WTC11 (cell line): ENCODE results near the gene PLA1A. TPM values are rescaled to one million over a fixed set of nuclear protein-coding genes. Genes with fewer than 3 reads are reported as not detected.

Source experiments
- ATAC-seq: fragments of 200-7000 bp; cut with Tn5 transposase; 2 replicates; pipeline ENCODE4 v1.10.0; 2021; ENCODE audit warnings: mild to moderate bottlenecking, moderate library complexity
- CTCF ChIA-PET: fragments of 300-600 bp; sonication (Branson Sonifier 250); formaldehyde crosslinking; loops from one replicate; lab custom pipeline; 2021; ENCODE audit warnings: antibody characterized with exemption; lab: Charles Lee
- POLR2A ChIA-PET: fragments of 350-600 bp; sonication (Branson Sonifier 250); formaldehyde crosslinking; loops from one replicate; lab custom pipeline; 2021; ENCODE audit warnings: antibody characterized with exemption; lab: Charles Lee
- DNase-seq: peaks from one replicate; pipeline ENCODE4 v3.0.0; 2021; ENCODE audit warnings: low spot score
- H3K27ac Mint-ChIP-seq: 2 replicates; pipeline ENCODE4 v1.8.0; 2021; ENCODE audit warnings: mixed read lengths
- H3K27me3 Mint-ChIP-seq: 2 replicates; pipeline ENCODE4 v1.8.0; 2021; ENCODE audit warnings: low read depth, mild to moderate bottlenecking, moderate library complexity, mixed read lengths
- H3K36me3 Mint-ChIP-seq: 2 replicates; pipeline ENCODE4 v1.8.0; 2021; ENCODE audit warnings: mixed read lengths
- H3K4me1 Mint-ChIP-seq: 2 replicates; pipeline ENCODE4 v1.8.0; 2022; ENCODE audit warnings: mixed read lengths
- H3K4me3 Mint-ChIP-seq: 2 replicates; pipeline ENCODE4 v1.8.0; 2021; ENCODE audit warnings: mild to moderate bottlenecking, moderate library complexity, mixed read lengths
- H3K9me3 Mint-ChIP-seq: 2 replicates; pipeline ENCODE4 v1.8.0; 2021; ENCODE audit warnings: mixed read lengths
- CBFB ChIP-seq: sonication (generic); formaldehyde crosslinking; IDR thresholded peaks from 2 replicates; pipeline ENCODE4 v1.8.1; 2022; ENCODE audit warnings: mild to moderate bottlenecking, low read depth, missing genetic modification reagents
- CDX4 ChIP-seq: fragments of 250-450 bp; sonication (Bioruptor Pico); IDR thresholded peaks from 2 replicates; pipeline ENCODE4 v1.9.0; 2021; ENCODE audit warnings: moderate library complexity, mild to moderate bottlenecking, inconsistent platforms, borderline replicate concordance
- FOXP1 ChIP-seq: sonication (generic); formaldehyde crosslinking; IDR thresholded peaks from 2 replicates; pipeline ENCODE4 v1.8.0; 2022; ENCODE audit warnings: missing genetic modification reagents, mild to moderate bottlenecking, moderate library complexity, borderline replicate concordance
- FOXP4 ChIP-seq: sonication (generic); formaldehyde crosslinking; IDR thresholded peaks from 2 replicates; pipeline ENCODE4 v1.8.0; 2022; ENCODE audit warnings: mild to moderate bottlenecking, missing genetic modification reagents
- GTF2I ChIP-seq: fragments of 250-450 bp; sonication (Bioruptor Pico); conservative IDR thresholded peaks from 2 replicates; pipeline ENCODE4 v1.4.0; 2021; ENCODE audit warnings: mild to moderate bottlenecking
- HMGXB4 ChIP-seq: sonication (generic); formaldehyde crosslinking; IDR thresholded peaks from 2 replicates; pipeline ENCODE4 v1.8.1; 2023; ENCODE audit warnings: mild to moderate bottlenecking, moderate library complexity, missing genetic modification reagents
- OVOL2 ChIP-seq: fragments of 250-450 bp; sonication (Bioruptor Pico); IDR thresholded peaks from 2 replicates; pipeline ENCODE4 v1.9.0; 2021; ENCODE audit warnings: mild to moderate bottlenecking, borderline replicate concordance
- PRDM15 ChIP-seq: sonication (generic); formaldehyde crosslinking; IDR thresholded peaks from 2 replicates; pipeline ENCODE4 v1.8.0; 2022; ENCODE audit warnings: missing genetic modification reagents
- RELA ChIP-seq: sonication (generic); formaldehyde crosslinking; IDR thresholded peaks from 2 replicates; pipeline ENCODE4 v1.8.1; 2022; ENCODE audit warnings: missing genetic modification reagents, mild to moderate bottlenecking, borderline replicate concordance
- SMAD3 ChIP-seq: sonication (generic); formaldehyde crosslinking; IDR thresholded peaks from 2 replicates; pipeline ENCODE4 v1.8.0; 2022; ENCODE audit warnings: missing genetic modification reagents, mild to moderate bottlenecking, borderline replicate concordance
- SMAD4 ChIP-seq: sonication (generic); formaldehyde crosslinking; IDR thresholded peaks from 2 replicates; pipeline ENCODE4 v1.8.0; 2022; ENCODE audit warnings: mild to moderate bottlenecking, missing genetic modification reagents
- SOX15 ChIP-seq: fragments of 250-450 bp; sonication (Bioruptor Pico); IDR thresholded peaks from 2 replicates; pipeline ENCODE4 v1.9.0; 2021; ENCODE audit warnings: mild to moderate bottlenecking
- TCF7 ChIP-seq: sonication (generic); formaldehyde crosslinking; IDR thresholded peaks from 2 replicates; pipeline ENCODE4 v1.8.0; 2022; ENCODE audit warnings: mild to moderate bottlenecking, low read depth, missing genetic modification reagents, moderate library complexity
- TEAD4 ChIP-seq: sonication (generic); formaldehyde crosslinking; IDR thresholded peaks from 2 replicates; pipeline ENCODE4 v1.8.0; 2022; ENCODE audit warnings: mild to moderate bottlenecking, missing genetic modification reagents
- ZBTB21 ChIP-seq: sonication (generic); formaldehyde crosslinking; IDR thresholded peaks from 2 replicates; pipeline ENCODE4 v1.8.1; 2023; ENCODE audit warnings: mild to moderate bottlenecking, missing genetic modification reagents, borderline replicate concordance
- ZBTB43 ChIP-seq: sonication (generic); formaldehyde crosslinking; IDR thresholded peaks from 2 replicates; pipeline ENCODE4 v1.8.1; 2023; ENCODE audit warnings: mild to moderate bottlenecking, missing genetic modification reagents
- ZMAT4 ChIP-seq: fragments of 250-450 bp; sonication (Bioruptor Pico); IDR thresholded peaks from 2 replicates; pipeline ENCODE4 v1.9.0; 2021; ENCODE audit warnings: mild to moderate bottlenecking
- ZNF317 ChIP-seq: sonication (generic); formaldehyde crosslinking; IDR thresholded peaks from 2 replicates; pipeline ENCODE4 v1.8.1; 2023; ENCODE audit warnings: low read depth, mild to moderate bottlenecking, moderate library complexity, missing genetic modification reagents, borderline replicate concordance
- ZNF416 ChIP-seq: fragments of 250-450 bp; sonication (Bioruptor Pico); IDR thresholded peaks from 2 replicates; pipeline ENCODE4 v1.9.0; 2021; ENCODE audit warnings: mild to moderate bottlenecking, inconsistent platforms
- ZNF671 ChIP-seq: fragments of 250-450 bp; sonication (Bioruptor Pico); IDR thresholded peaks from 2 replicates; pipeline ENCODE4 v1.8.0; 2021; ENCODE audit warnings: mild to moderate bottlenecking
- total RNA-seq: library from RNA; stranded (reverse); gene quantifications from 3 replicates; pipeline ENCODE4 v1.2.3, GENCODE V29; 2021

PLA1A gene
- total RNA-seq, 1 experiment from 2014 or later: not detected

- Mint-ChIP-seq H3K27me3 (no peaks in the 10 kb centered on the region), H3K4me3 (no peak overlapping the region), H3K4me1 (no peaks in the 10 kb centered on the region), H3K27ac (no peak overlapping the region), H3K36me3 (no peaks in the 10 kb centered on the region), H3K9me3 (0 out of 2 replicates have a peak, but pooled peaks cover under 1% of the 10 kb centered on the region)
- ChIA-PET POLR2A (no interaction called here), CTCF (interaction anchor here (0.6 to 2.0 kb wide), 3 partner anchors 10 to 76 kb away, joined by 3 to 5 read pairs (median 3); no protein-coding TSS in a partner anchor)
- TF ChIP-seq TCF7 (CRISPR knock-in tag): no peak
- TF ChIP-seq FOXP1 (CRISPR knock-in tag): no peak
- TF ChIP-seq GTF2I (CRISPR knock-in tag): no peak
- ATAC-seq (no peak), DNase-seq (no peak)
These were observed 38.6 kb downstream of the PLA1A start for GRCh38 chr3:119636249-119636648.

- ATAC-seq: no peak
- Mint-ChIP-seq H3K27me3 (no peaks in the 10 kb centered on the region), H3K27ac (no peak overlapping the region), H3K4me1 (no peaks in the 10 kb centered on the region), H3K9me3 (0 out of 2 replicates have a peak, but pooled peaks cover 3% of the 10 kb centered on the region), H3K4me3 (no peak overlapping the region), H3K36me3 (no peaks in the 10 kb centered on the region)
- no peak for DNase-seq
- POLR2A ChIA-PET: no interaction called here
- CTCF ChIA-PET: interaction anchor here (0.6 to 2.0 kb wide), 4 partner anchors 10 to 77 kb away, joined by 3 to 5 read pairs (median 3); no protein-coding TSS in a partner anchor
- TF ChIP-seq CBFB (CRISPR knock-in tag) (no peak), HMGXB4 (CRISPR knock-in tag) (no peak), ZNF416 (no peak), ZNF317 (no peak), TEAD4 (CRISPR knock-in tag) (no peak), RELA (CRISPR knock-in tag) (no peak), ZMAT4 (CRISPR knock-in tag) (no peak), SOX15 (CRISPR knock-in tag) (no peak), SMAD4 (CRISPR knock-in tag) (no peak), CDX4 (no peak), PRDM15 (CRISPR knock-in tag) (no peak), SMAD3 (CRISPR knock-in tag) (no peak), ZBTB43 (no peak), OVOL2 (CRISPR knock-in tag) (no peak), FOXP4 (no peak), ZBTB21 (CRISPR knock-in tag) (no peak), ZNF671 (no peak)
These were observed 39.4 kb downstream of the PLA1A start for GRCh38 chr3:119636891-119637611.
